ENCODE results near the gene RALGPS1.

The RALGPS1 gene

DNA sequence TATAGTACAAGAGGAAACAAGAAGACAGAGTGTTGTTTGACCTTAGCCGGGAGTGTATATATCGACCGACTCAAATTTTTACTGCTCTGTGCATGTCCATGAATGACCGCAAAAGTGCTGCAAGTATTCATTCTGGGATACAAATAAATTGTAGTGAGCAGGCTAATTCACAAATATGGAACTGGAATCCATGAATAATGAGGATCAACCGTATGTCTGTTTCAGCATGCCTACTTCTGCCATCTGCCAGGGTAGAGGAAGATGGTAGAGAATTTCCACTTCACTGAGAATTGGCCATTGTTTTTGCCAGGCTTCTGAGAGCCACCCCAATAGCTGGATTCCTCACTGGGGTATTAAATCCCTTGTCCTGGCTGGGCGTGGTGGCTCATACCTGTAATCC lies 8.5 kb upstream of the RALGPS1 start:
- no peak for DNase-seq

DNA sequence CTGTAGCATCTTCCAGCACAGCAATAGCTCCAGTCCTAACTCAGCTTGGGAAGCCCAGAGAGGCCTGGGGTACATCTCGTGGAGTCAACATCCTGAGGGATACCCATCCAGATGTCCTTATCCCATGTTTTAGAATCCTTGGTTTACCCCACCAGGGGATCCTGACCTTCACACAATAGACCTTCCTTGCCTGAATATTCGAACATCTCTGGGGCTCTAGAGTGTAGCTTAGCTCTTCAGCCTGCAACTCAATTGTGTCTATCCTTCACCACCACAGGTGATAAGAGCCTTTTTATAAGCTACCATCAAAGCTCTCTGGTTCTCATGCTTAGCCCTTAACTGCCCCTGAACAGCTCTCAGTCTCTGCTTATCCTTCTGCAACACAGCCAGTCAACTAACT lies 7.5 kb upstream of the RALGPS1 start:
- no peak for DNase-seq

DNA sequence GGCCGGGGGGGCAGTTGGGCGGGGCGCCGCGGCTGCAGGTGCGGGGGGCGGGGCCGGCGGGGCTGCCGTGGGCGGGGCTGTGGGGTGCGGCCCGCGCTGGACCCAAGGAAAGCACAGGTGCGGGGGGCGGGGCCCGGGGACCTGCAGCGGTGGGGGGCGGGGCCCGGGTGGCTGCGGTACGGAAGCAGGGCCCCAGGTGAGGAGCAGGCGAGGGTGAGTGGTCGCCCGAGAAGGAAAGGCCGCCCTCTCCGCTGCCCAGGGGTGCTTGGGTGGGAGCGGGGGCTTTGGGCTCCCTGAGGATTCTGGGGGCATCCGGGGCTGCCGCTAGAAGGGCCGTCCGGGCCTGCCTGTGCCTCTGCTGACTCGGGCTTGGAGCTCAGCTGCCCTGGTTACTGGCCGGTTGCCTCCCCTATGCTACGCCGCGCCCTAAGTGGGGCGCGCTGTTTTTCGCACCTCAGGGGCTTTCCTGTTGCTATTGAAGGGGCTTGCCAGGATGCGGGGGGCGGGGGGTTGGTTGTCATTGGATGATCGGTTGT lies 767 bp downstream of the RALGPS1 start:
- DNase-seq, result peak; percentile 35 to 59

- no peak for DNase-seq
Measured at GRCh38 chr9:126915846-126916543, 1.4 kb downstream of the RALGPS1 start.

DNA sequence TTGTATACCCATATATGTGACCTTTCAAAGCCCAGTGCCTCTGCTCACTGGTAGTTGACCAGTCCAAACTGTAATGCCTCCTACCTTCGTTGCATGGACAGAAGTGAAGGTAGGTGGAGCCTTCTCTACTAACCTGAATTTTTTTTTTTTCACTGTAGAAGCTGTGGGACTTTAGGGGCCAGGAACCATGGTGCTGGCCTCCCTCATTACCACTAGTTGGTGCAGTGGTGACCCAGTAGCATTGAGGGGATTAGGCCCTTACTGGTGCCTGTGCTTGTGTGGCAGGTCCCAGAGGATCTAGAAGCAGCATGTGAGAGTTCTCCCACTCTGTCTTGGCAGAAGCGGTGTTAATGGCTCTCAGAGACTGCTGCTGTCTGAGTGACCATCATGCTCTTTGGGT lies 2.3 kb downstream of the RALGPS1 start:
- DNase-seq, result no peak

DNA sequence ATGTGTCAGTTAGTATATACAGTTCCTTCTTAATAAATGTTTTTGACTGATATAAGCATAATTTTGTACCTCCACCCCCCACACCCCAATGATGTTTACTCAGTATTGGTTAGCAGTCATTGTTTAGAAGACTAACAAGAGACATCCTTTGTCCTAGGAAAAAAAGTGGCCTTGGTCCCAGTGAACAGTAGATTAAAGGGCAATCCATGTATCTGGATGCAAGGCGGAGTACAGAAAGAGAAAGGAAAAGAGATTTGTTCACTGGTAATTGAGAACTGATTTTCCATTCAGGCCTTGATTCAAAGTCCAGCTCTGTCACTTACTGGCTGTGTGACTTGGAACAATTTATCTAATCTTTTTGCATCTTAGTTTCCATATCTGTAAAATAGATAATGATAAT lies 4.6 kb downstream of the RALGPS1 start:
- DNase-seq, result no peak

DNA sequence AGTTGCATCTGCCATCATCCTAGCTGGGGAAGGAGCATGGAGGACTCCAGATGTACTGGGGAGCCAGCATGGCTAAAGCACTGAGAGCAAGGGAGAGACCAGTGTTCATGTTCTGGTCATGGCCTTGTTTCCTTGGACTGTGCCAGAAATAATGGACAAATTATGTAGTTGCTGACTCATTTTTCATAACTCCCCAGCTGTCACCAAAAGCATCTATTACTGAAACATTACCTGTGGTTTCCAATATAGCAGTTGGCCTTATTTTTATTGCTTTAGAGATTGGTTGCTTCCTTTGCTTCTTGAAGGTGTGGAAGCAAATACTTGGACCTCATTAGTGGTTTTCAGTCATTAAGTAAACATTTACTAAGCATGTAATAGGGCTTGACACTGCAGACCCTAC lies 11.3 kb downstream of the RALGPS1 start:
- DNase-seq, result no peak

DNA sequence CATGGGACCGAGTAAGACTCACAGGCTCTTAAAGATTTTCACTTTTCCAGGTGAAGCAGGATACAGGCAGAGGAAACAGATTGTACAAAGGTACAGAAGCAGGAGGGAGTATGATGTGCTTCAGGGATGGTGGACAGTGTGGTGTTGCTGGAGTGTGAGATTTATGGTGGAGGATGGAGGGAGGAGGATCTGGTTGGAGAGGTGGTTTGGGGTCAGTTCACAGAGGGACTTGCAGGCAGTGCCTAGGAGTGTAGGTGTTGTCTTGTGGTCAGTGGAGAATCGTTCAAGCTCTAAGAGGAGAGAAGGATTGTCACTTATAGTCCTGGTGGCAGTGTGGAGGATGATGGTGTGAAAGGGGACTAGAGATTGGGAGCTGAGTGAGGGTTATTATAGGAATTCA lies 11.8 kb downstream of the RALGPS1 start:
- DNase-seq, result no peak

- no peak for DNase-seq
Measured at GRCh38 chr9:126927419-126927818, 12.8 kb downstream of the RALGPS1 start.

DNA sequence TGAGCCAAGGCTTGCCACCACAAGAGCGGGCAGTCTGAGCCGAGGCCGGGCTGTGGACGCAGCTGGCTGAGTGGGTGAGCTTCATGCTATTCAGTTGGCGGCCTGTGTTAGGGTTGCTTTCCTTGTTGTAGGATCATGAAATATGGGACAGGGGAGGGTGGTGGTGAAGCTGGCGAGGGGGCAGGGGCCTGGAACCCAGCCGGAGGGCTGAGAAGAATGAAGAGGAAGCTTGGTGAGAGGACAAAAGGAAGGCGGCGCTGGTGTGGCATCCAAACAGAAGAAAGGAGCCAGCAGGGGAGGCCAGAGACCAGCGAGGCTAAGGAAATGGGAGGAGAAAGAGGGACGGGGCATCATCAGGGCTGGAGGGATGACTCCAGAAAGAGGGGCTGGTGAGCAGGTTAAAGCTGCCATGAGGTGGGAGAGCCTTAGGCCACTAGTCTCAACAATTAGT lies 18.3 kb downstream of the RALGPS1 start:
- DNase-seq, result no peak

GRCh38 chr9:126933334-126933980 lies 18.9 kb downstream of the RALGPS1 start:
- no peak for DNase-seq

- no peak for DNase-seq
Measured at GRCh38 chr9:126934441-126934840, 19.9 kb downstream of the RALGPS1 start.

DNA sequence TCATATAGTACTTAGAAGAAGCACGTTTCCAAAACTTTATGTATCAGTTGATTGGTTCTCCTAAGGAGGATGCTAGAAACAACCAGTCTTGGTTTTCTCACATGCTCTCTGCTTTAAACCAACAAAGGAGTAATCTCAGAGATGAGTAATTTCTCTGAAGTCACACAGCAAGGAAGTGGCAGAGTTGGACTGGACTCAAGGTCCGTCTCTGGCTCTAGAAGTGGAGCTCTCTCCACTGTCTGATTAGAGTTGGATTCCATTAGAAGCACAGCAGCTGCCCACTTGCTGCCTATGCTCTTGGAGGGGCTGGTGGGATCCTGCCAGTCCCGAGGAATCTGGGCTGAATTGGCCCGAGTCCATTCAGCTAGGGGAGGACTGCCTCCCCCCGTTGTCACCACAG lies 21.0 kb downstream of the RALGPS1 start:
- no peak for DNase-seq

DNA sequence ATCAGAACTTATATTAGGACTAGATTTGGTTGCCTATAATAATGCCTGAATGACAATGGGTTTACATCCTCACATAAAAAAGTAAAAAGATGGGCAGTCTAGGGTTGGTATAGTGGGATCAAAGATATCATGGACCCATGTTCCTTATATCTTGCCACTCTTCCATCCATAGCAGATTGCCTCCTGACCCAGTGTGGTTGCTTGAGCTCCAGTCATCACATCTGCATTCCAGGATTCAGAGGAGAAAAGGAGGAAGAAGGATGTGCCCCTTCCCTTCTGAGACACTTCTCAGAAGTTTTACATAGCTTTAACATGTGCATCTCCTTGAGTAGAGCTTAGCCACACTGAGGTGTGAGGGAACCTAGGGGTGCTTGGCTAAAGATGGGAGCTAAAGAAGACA lies 22.9 kb downstream of the RALGPS1 start:
- DNase-seq, result no peak

DNA sequence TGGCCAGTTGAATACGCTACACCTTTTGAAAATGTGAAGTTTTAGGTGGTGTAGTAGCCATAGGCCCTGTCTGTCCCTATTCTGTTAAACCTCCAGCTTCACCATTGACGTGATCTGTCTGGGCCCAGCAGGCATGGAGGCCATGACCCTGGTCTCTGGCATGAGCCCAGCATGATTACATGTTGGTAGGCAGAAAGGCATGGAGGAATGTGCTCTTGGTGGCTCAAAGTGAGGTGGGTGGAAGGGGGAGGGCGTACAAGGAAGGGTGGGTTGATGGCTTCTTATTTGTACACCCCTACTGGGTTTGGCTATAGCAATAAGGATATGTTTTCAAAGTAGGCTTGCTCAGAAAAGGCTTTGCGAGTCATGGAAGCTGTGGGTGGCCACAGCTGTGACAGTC lies 23.7 kb downstream of the RALGPS1 start:
- DNase-seq, result no peak

DNA sequence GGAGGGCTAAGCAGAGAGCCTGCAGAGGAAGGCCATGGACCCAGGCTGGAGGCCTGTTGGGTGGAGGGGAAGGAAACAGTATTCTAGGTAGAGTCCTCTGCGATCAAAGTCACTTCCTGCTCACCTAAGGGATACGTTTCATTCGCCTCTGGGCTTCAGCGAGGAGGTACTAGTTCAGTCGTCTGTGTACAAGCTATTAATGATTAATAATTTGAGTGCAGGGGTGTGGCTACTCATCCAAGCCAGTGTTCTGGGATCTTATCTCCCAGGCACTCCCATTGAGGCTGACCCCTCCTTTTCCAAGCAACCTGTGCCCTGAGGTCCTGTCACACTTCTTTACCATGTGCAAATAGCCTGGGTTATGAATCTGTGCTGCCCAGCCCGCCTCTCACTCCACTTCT lies 25.2 kb downstream of the RALGPS1 start:
- no peak for DNase-seq

DNA sequence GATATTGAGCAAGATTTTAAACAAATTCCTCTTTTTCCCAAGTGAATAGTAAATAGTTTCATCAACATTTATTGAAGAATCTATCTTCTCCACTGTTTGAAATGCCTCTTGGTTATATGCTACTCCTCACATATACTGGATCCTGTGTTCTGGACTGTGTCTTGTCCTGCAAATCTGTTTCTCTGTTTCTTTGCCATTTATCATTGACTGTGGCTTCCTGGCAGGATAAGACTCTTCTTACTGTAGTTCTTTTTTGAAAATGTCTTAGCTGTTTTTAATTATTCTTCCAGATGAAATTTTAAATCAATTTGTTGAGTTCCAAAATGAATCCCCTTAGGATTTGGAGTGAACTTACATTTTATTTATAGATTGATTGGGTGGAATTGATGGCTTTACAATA lies 27.8 kb downstream of the RALGPS1 start:
- DNase-seq, result no peak

- DNase-seq, result no peak
Measured at GRCh38 chr9:126945682-126946081, 31.1 kb downstream of the RALGPS1 start.

DNA sequence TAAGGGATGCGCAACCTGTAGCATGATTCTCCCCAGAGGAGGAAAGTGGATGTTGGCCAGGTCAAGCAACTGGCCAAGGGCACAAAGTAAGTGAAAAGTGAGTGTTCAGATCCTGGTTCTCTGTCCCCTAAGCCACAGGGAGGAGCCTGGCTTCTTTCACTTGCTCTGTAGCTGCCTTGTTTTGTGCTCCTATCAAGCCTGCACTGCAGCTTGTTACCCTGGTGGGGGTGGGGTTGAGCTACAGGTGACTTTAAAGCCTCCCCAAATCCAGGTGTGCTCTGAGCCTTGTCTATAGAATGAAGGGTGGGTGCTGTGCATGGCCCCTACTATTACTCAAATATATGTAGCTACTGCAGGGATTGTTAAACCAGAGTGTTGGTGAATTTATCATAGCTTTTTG lies 32.9 kb downstream of the RALGPS1 start:
- no peak for DNase-seq

DNA sequence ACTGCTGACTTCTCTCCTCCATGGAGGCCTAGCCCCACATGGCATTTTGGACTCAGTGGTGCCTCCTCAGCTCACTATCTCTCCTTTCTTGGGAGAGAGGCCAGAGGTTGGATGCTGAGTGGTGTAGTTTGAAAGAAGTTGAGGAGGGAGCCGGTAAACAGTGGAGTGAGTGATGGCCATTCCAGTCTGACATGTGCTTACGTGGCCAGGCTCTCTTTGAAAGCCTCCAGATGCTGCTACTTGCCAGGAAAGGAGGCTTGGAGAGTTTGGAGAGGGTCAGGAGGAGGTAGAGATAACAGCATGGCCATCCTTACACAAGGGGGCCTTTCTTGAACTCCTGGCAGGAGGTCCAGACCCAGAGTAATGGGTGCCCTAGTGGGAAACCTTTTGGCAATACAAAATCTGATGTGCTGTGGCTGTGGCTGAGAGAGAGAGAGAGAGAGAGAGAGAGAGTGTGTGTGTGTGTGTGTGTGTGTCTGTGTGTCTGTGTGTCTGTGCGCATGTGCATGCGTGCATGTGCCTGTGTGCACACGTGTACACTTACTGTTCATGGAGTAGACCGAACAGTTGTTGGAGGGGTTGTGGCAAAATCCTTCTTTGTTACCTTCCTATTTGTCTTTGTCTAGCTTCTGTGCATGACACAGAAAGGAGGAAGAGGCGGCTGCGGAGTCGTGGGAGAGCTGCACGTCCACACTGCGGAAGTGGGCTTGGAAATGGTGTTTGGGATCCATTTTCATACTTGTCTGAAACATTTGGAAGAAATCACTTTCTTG lies 37.8 kb downstream of the RALGPS1 start:
- no peak for DNase-seq

DNA sequence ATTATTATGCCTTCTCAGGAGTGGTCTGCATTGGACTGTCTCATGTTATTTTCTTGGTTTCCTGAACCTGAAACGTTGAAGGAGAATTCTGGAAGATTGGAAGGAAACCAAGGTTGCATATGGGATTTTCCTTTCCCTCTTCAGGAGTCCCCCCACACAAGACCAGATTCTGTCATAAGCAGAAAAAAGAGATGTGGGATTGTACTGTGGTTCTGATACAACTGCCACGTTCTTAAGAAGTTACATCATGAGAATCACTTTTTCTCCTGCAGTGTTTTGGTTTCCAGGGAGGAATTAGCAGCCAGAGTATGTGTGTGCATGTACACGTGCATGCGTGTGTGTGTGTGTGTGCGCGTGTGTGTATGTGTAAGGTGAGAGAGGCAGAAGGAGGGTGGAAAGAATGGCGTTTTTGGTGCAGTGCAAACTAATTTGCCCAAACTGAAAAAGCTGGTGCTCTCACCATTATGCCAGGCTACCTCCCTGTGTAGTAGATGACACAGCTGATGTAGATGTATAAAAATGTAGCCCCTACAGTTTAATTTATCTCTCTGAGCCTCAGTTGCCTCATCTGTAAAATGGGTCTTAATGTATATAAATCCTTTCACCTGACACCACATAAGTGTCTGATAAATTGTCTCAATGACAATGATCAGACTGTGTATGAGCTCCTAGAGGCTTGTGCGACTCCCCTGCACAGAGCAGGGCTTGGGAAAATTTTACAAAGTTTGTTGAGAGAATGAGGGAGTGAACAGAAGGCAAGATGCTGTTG lies 38.6 kb downstream of the RALGPS1 start:
- no peak for DNase-seq

DNA sequence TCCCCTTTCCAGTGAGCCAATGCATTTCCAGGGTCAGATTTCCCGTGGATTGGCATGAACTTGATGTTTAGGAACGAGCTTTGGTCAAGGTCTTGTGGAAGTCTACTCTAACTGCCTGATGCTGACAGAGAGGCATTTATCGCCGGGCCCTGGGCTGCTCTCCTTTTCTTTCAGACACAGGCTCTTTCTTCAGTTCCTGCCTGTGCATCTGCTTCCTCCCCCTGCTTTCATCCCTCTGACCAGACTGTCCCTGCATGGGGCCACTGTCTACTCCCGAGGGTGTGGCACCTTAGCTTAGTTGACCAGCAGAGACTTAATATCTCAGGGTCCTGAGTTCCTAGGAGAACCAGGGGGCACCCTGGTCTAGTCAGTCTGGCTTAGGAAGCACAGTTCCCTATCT lies 41.2 kb downstream of the RALGPS1 start:
- DNase-seq, result no peak
